Activated T-cell treated with anti-CD3 and anti-CD28 coated beads for 1 hour (primary cell): Measurements from ENCODE around the gene PLEKHN1.
A peak's percentile ranks its signal among the peaks of the same experiment; 100 is the strongest.

Experiments
- DNase-seq: peaks from one replicate; pipeline ENCODE4 v3.0.0-alpha.2; 2020; ENCODE audit warnings: low read depth

PLEKHN1 gene

GRCh38 chr1:966135-966703 is at the start of gene PLEKHN1:
Gene PLEKHN1 (plus strand): TSS chr1:966482. CDS start chr1:966532, 50 bp downstream.
- no peak for DNase-seq

- DNase-seq: no peak
Observed at GRCh38 chr1:917076-917459, 49.2 kb upstream of the PLEKHN1 start.

GRCh38 chr1:917466-918091 is 48.7 kb upstream of the PLEKHN1 start:
- DNase-seq: no peak

GRCh38 chr1:918353-918752 is 47.9 kb upstream of the PLEKHN1 start:
- no peak for DNase-seq

GRCh38 chr1:918843-919242 is 47.4 kb upstream of the PLEKHN1 start:
- no peak for DNase-seq

GRCh38 chr1:919271-919872 is 46.9 kb upstream of the PLEKHN1 start:
- DNase-seq: no peak

GRCh38 chr1:920010-920409 is 46.3 kb upstream of the PLEKHN1 start:
- DNase-seq: no peak

- DNase-seq: no peak
Observed at GRCh38 chr1:920521-920920, 45.8 kb upstream of the PLEKHN1 start.

GRCh38 chr1:921011-921837 is 45.1 kb upstream of the PLEKHN1 start:
- no peak for DNase-seq

GRCh38 chr1:923131-923990 is 42.9 kb upstream of the PLEKHN1 start, which contains the start of gene SAMD11:
Gene SAMD11 (plus strand): TSS chr1:923923. CDS start chr1:924432, 509 bp downstream.
- DNase-seq: peak; percentile 63

- DNase-seq: no peak
Observed at GRCh38 chr1:923991-924655, 42.2 kb upstream of the PLEKHN1 start.

GRCh38 chr1:924656-925560 is 41.4 kb upstream of the PLEKHN1 start:
- no peak for DNase-seq

GRCh38 chr1:925561-926421 is 40.5 kb upstream of the PLEKHN1 start:
- DNase-seq: no peak

GRCh38 chr1:927234-927633 is 39.0 kb upstream of the PLEKHN1 start:
- DNase-seq: no peak

- DNase-seq: no peak
Observed at GRCh38 chr1:927748-928147, 38.5 kb upstream of the PLEKHN1 start.

- no peak for DNase-seq
Observed at GRCh38 chr1:928825-929661, 37.2 kb upstream of the PLEKHN1 start.

GRCh38 chr1:929712-930632 is 36.3 kb upstream of the PLEKHN1 start:
- DNase-seq: no peak
